Mucosa of descending colon (tissue), 3 donors: ENCODE results near the gene CCBE1. TPM values are rescaled to one million over a fixed set of nuclear protein-coding genes. Genes with fewer than 3 reads are reported as not detected.

Source experiments
- ATAC-seq: fragments of 200-7000 bp; cut with Tn5 transposase; one replicate; pipeline ENCODE4 v1.9.1; 2020; ENCODE audit warnings: mild to moderate bottlenecking, moderate library complexity
- DNase-seq, 3 donors: peaks; one replicate each; pipeline ENCODE4 v3.0.0-alpha.2; 2020
- H3K36me3 ChIP-seq: fragments of 200-600 bp; one replicate; pipeline ENCODE4 v1.8.0; 2021; ENCODE audit warnings: low read depth, mild to moderate bottlenecking
- H3K4me1 ChIP-seq: fragments of 200-600 bp; one replicate; pipeline ENCODE4 v1.8.0; 2021; ENCODE audit warnings: low read depth, mild to moderate bottlenecking
- H3K4me3 ChIP-seq: fragments of 200-600 bp; one replicate; pipeline ENCODE4 v1.8.0; 2021; ENCODE audit warnings: mild to moderate bottlenecking
- H3K9me3 ChIP-seq: fragments of 200-600 bp; one replicate; pipeline ENCODE4 v1.8.0; 2021; ENCODE audit warnings: mild to moderate bottlenecking
- CTCF ChIP-seq: fragments of 200-600 bp; IDR thresholded peaks from one replicate; pipeline ENCODE4 v1.8.0; 2022; ENCODE audit warnings: antibody characterized with exemption, mild to moderate bottlenecking
- intact Hi-C, 2 donors: fragments of 100-400 bp; cut with DNase I in 1 of 2; cut with micrococcal nuclease in 1 of 2; formaldehyde crosslinking; loops; one replicate each; pipeline versions ENCODE4 v1.11.0 to v1.11.1; 2022; cut with DNase I, micrococcal nuclease
- total RNA-seq, 3 donors: library from RNA; stranded (reverse); fragmentation: NEBNext Ultra II Directional in 2 of 3; extraction: Animal tissue kit (Norgen Biotek cat#: 25700) in 2 of 3; gene quantifications; one replicate each; pipeline versions ENCODE4 v1.2.1 to v1.2.4, GENCODE V29; 2021 to 2023
- donor health status: DM: no; HTN: no; CAD: no; lungs with moderate emphysema.
- donor health status: DM: no; HTN: no; CAD: no.
- donor health status: DM: no; HTN: yes; CAD: no.

CCBE1 gene
- total RNA-seq, 3 donors from 2014 or later, result 1.6 to 54.7 (median 2.2) TPM

- intact Hi-C loops, result no loop called here
- no peak for TF ChIP-seq CTCF
- Histone ChIP-seq H3K9me3 (no peaks in the 10 kb centered on the region), H3K4me1 (no peaks in the 10 kb centered on the region), H3K4me3 (no peak overlapping the region), H3K36me3 (no peaks in the 10 kb centered on the region)
- DNase-seq (no peak), ATAC-seq (no peak)
These were observed 243.7 kb downstream of the CCBE1 start for GRCh38 chr18:59453468-59453961.

DNA sequence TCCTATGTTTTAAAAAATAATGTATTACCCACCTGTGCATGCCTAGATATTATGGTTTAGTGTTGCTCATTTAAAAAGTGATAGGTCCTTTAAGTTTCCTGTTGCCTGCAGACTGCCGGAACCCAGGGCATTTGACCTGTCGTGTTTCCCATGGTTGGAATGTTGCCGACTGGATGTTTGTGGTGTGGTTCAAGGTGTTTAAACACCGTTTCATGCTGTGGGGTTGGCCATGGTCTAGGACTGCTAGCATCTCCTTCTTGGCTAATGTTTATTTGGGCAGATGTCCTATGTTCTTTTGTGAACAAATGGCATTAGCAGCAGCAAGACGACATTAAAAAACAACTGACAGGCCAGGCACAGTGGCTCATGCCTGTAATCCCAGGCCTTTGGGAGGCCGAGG, 245.3 kb downstream of the CCBE1 start:
- ATAC-seq (no peak), DNase-seq (no peak)
- Histone ChIP-seq H3K4me3 (no peak overlapping the region), H3K4me1 (no peaks in the 10 kb centered on the region), H3K9me3 (no peaks in the 10 kb centered on the region), H3K36me3 (no peaks in the 10 kb centered on the region)
- no peak for TF ChIP-seq CTCF
- intact Hi-C loops, result no loop called here

DNA sequence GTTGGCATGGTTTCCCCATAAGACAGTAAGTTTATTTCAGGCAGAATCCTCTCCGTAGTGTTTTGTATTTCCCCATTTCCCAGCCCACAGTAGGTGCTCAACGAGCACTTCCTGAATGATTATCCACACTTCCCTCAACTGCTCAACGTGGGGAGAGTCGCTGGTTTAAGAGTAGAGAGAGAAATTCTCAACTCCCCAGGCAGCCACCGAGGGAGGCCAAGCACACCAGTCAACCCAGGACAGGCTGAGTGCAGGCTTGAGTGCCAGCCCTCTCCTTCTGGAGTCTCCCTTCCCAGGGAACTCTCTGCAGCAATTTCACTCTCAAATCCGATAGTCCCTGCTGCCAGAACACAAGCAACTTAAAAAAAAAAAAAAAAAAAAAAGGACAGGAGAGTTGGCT, 246.2 kb downstream of the CCBE1 start:
- ATAC-seq, result no peak
- no peak for DNase-seq
- Histone ChIP-seq H3K4me3 (no peak overlapping the region), H3K4me1 (no peaks in the 10 kb centered on the region), H3K9me3 (no peaks in the 10 kb centered on the region), H3K36me3 (no peaks in the 10 kb centered on the region)
- intact Hi-C loops, result no loop called here
- no peak for TF ChIP-seq CTCF

GRCh38 chr18:59448546-59448945, 248.7 kb downstream of the CCBE1 start:
- no peak for TF ChIP-seq CTCF

DNA sequence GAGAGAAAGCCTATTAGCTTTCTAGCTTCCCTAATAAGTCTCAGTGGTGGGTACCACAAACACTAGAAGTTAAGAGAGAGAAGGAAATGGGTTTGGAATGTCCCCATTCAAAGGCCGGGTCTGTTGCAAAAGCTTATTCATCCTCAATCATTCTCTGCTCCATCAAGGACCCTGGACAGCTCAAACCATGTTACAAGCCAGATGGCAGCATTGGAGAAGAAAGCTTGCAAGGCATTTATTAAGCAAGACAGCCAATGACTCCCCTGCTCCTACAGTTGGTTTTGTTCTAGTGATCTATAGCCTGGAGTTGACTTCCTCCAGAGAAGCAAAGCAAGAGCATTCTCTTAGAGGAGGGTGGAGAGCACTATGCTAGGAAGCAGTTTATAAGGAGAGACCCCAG, 251.2 kb downstream of the CCBE1 start:
- no peaks in the 10 kb centered on the region for H3K36me3 ChIP-seq
- no peaks in the 10 kb centered on the region for H3K9me3 ChIP-seq
- no peak overlapping the region for H3K4me3 ChIP-seq
- no peaks in the 10 kb centered on the region for H3K4me1 ChIP-seq
- TF ChIP-seq CTCF, result no peak
- ATAC-seq (no peak), DNase-seq (no peak)
- intact Hi-C loops, result no loop called here

More at GRCh38 chr18:59448546-59448945, 248.7 kb downstream of the CCBE1 start:
- no peaks in the 10 kb centered on the region for H3K9me3 ChIP-seq
- H3K4me1 ChIP-seq, result no peaks in the 10 kb centered on the region
- intact Hi-C loops, result no loop called here
- DNase-seq (no peak), ATAC-seq (no peak)
- no peaks in the 10 kb centered on the region for H3K36me3 ChIP-seq
- H3K4me3 ChIP-seq, result no peak overlapping the region
